RWPE2 (cell line): Measurements from ENCODE around the gene CREB3L2.

Source experiments
- ATAC-seq: fragments of 200-7000 bp; cut with Tn5 transposase; 3 replicates; pipeline ENCODE4 v1.9.1; 2021; ENCODE audit warnings: low read depth
- DNase-seq: peaks from one replicate; pipeline ENCODE4 v3.0.0-alpha.2; 2020; ENCODE audit warnings: low spot score
- H3K27ac ChIP-seq: fragments of 450-650 bp; 2 replicates; pipeline ENCODE4 v1.5.1; 2017; ENCODE audit warnings: mild to moderate bottlenecking; ENCODE audit not compliant: poor library complexity, severe bottlenecking
- H3K27me3 ChIP-seq: fragments of 250-450 bp; sonication (Bioruptor Pico); 2 replicates; pipeline ENCODE4 v1.5.1; 2021; ENCODE audit warnings: mild to moderate bottlenecking, moderate library complexity; ENCODE audit not compliant: insufficient read depth, poor library complexity, severe bottlenecking
- H3K36me3 ChIP-seq: fragments of 250-450 bp; sonication (Bioruptor Pico); 2 replicates; pipeline ENCODE4 v1.5.1; 2020; ENCODE audit warnings: low read depth, mild to moderate bottlenecking, moderate library complexity
- H3K4me1 ChIP-seq: fragments of 250-450 bp; sonication (Bioruptor Pico); 2 replicates; pipeline ENCODE4 v1.5.1; 2021; ENCODE audit warnings: mild to moderate bottlenecking, moderate library complexity; ENCODE audit not compliant: insufficient read depth, poor library complexity, severe bottlenecking
- H3K4me3 ChIP-seq: fragments of 250-450 bp; sonication (Bioruptor Pico); 2 replicates; pipeline ENCODE4 v1.5.1; 2021; ENCODE audit warnings: mild to moderate bottlenecking, moderate library complexity; ENCODE audit not compliant: severe bottlenecking
- H3K9me3 ChIP-seq: fragments of 250-450 bp; sonication (Bioruptor Pico); 2 replicates; pipeline ENCODE4 v1.5.1; 2021; ENCODE audit warnings: mild to moderate bottlenecking, moderate library complexity; ENCODE audit not compliant: severe bottlenecking
- TF ChIP-seq, protein P1 (sequence below): fragments of 450-650 bp; IDR thresholded peaks from one replicate; pipeline ENCODE4 v1.5.1; 2017; ENCODE audit warnings: mild to moderate bottlenecking, moderate library complexity; ENCODE audit not compliant: poor library complexity, severe bottlenecking

Gene CREB3L2

DNA sequence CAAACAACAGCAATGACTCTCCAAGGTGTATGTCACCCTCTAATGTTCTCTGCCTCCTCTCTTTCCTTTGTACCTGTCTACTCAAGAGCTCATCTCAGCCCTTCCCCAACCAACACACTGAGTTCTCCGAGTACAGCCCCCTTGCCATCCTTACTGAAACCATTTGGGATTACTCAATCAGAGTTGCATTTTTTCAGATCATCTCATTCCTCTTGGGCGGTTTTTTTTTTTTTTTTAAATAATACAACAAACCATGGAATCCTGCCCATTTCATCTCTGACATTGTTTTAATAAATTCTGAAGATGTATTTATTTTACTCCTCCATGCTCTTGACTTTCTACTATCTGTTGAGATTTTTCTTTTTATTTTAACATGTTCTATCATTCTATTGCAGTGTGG, 4.2 kb upstream of the CREB3L2 start:
- Histone ChIP-seq H3K9me3 (no peaks in the 10 kb centered on the region), H3K4me3 (no peak overlapping the region), H3K27me3 (no peaks in the 10 kb centered on the region), H3K36me3 (no peaks in the 10 kb centered on the region), H3K4me1 (peaks cover 3% of the 10 kb centered on the region), H3K27ac (no peak overlapping the region)
- TF ChIP-seq, protein P1, sequence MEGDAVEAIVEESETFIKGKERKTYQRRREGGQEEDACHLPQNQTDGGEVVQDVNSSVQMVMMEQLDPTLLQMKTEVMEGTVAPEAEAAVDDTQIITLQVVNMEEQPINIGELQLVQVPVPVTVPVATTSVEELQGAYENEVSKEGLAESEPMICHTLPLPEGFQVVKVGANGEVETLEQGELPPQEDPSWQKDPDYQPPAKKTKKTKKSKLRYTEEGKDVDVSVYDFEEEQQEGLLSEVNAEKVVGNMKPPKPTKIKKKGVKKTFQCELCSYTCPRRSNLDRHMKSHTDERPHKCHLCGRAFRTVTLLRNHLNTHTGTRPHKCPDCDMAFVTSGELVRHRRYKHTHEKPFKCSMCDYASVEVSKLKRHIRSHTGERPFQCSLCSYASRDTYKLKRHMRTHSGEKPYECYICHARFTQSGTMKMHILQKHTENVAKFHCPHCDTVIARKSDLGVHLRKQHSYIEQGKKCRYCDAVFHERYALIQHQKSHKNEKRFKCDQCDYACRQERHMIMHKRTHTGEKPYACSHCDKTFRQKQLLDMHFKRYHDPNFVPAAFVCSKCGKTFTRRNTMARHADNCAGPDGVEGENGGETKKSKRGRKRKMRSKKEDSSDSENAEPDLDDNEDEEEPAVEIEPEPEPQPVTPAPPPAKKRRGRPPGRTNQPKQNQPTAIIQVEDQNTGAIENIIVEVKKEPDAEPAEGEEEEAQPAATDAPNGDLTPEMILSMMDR: no peak
- DNase-seq (no peak), ATAC-seq (no peak)

DNA sequence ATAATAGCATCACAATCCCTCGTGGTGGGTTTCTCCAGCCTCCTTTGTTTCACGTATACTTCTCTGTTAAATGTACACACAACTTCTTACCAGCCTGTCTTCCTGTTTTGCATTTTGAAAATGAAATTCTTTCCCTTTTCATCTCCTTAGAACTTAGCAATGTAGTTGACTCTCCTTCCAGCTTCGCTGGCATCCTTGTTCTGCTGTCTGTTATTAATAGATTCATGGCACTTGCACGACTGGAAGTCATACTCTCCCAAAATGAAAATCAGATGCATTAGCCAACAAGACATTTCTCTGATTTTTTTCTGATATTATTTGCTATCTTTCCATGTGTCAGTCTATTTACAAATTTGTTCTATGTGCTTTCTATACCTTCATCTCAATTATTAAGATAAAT, 3.0 kb upstream of the CREB3L2 start:
- no peaks in the 10 kb centered on the region for H3K27me3 ChIP-seq
- no peaks in the 10 kb centered on the region for H3K9me3 ChIP-seq
- DNase-seq (no peak), ATAC-seq (no peak)
- peaks cover 4% of the 10 kb centered on the region for H3K4me1 ChIP-seq
- no peak overlapping the region for H3K27ac ChIP-seq
- H3K4me3 ChIP-seq: no peak overlapping the region
- TF ChIP-seq, protein P1: no peak
- no peaks in the 10 kb centered on the region for H3K36me3 ChIP-seq

DNA sequence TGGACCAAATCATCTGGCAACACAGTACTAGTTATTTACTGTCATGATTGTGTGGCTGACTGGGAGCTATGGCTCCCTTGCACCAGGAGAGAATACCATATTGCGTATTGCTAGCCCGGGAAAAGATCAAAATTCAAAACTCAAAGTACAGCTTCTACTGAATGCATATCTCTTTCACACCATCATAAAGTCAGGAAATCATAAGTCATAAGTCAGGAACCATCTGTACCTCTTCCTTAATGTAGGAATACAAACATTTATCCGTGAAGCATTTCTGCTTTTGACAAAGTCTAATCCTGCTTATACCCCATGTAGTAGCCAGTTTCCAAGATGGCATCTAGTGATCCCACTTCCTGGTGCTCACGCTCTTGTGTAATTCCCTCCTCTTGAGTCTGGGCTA, 2.2 kb upstream of the CREB3L2 start:
- TF ChIP-seq, protein P1: no peak
- DNase-seq (no peak), ATAC-seq (no peak)
- Histone ChIP-seq H3K9me3 (no peaks in the 10 kb centered on the region), H3K27ac (no peak overlapping the region), H3K36me3 (peaks cover 6% of the 10 kb centered on the region; the same call in 1 of the 2 replicates), H3K27me3 (no peaks in the 10 kb centered on the region), H3K4me3 (no peak overlapping the region), H3K4me1 (peaks cover 13% of the 10 kb centered on the region)

DNA sequence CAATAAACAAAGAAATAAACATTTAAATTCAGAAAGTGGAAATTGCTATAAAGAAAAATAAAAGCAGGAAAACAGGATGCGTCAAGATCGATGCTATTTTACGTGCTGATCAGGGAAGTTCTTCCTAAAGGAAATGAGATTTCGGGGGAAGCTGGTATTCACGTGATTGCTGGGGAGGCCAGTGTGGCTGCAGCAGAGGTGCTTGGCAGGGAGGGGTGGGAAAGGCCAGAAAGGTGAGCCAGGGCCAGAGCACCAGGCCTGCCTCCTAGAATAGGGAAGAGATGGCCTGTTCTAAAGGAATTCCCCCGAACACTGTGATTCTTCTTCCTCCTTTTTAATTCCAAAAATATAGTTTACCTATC, 923 bp upstream of the CREB3L2 start:
- Histone ChIP-seq H3K27me3 (no peaks in the 10 kb centered on the region), H3K4me1 (peaks cover 21% of the 10 kb centered on the region), H3K36me3 (peaks cover 18% of the 10 kb centered on the region; the same call in 1 of the 2 replicates), H3K4me3 (no peak overlapping the region), H3K9me3 (no peaks in the 10 kb centered on the region), H3K27ac (no peak overlapping the region)
- DNase-seq: no peak
- TF ChIP-seq, protein P1: no peak
- no peak for ATAC-seq

DNA sequence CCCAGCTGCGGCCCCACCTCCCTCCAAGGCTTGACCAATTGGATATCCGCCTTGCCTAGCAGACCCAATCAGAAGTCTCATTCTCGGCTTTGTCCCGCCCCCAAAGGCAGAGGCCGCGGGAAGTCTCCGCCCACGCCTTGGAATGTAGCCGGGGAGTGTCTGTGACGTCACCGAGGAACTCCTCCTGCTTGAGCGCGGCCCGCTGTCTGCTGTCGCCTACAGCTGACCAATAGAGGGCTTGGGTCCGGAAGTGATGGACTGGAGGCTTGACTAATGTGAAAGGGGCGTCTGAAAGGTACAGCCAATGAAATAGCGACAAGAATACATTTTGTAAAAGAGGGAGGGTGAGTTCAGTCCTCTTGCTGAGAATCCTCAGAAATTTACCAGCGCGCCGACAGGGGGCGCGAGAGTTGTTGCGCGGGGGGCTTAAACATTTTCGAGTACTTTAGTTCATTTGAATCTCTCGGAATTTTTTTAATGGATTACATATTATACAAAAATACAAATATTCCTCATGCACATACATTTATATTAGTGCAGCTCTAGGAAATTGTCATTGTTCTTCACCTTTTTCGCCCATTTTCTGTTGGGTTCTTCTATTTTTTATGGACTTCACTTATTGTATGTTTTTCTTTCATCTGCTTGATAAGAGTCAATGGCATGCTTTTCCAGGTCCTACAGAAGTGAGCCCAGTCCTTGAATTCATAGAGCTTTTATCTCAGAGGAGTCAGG, 376 bp upstream of the CREB3L2 start:
- TF ChIP-seq, protein P1: peak; percentile 97
- Histone ChIP-seq H3K36me3 (peaks cover 22% of the 10 kb centered on the region), H3K4me1 (peaks cover 21% of the 10 kb centered on the region), H3K9me3 (no peaks in the 10 kb centered on the region), H3K4me3 (peak overlapping the region; percentile 90), H3K27me3 (no peaks in the 10 kb centered on the region), H3K27ac (peak overlapping the region; percentile 72)
- DNase-seq: peak; percentile 97
- ATAC-seq: peak; percentile 91
